AG04449 (cell line): ENCODE measurements around the gene KRTAP5-6.
"Not testable (repeated sequence)": the region's sequence is repeated elsewhere in the genome, so short reads cannot be mapped to it uniquely, and the experiment has no call there.

Experiments used
- CTCF ChIA-PET: fragments of 350-600 bp; formaldehyde crosslinking; extraction: SDS; loops from one replicate; lab custom pipeline; 2021; ENCODE audit warnings: antibody characterized with exemption; lab: Yijun Ruan, JAX
- POLR2A ChIA-PET: fragments of 400-600, 350-600 bp; formaldehyde crosslinking; extraction: SDS; loops from one replicate; lab custom pipeline; 2020; ENCODE audit warnings: antibody characterized with exemption, inconsistent platforms; lab: Yijun Ruan, JAX
- DNase-seq: peaks from one replicate; pipeline ENCODE4 v3.0.0-alpha.2; 2010; ENCODE audit warnings: low read depth, low spot score
- H3K4me3 ChIP-seq: 2 replicates; pipeline ENCODE4 v1.5.1; 2011; ENCODE audit warnings: low read depth, mild to moderate bottlenecking, control low read depth, low read length
- TF ChIP-seq, protein P1 (sequence below): IDR thresholded peaks from one replicate; pipeline ENCODE4 v1.5.1; 2011; ENCODE audit warnings: mild to moderate bottlenecking, moderate library complexity, low read length, control low read depth, inconsistent platforms; ENCODE audit not compliant: insufficient read depth; ENCODE audit errors: missing control alignments

Gene KRTAP5-6

DNA sequence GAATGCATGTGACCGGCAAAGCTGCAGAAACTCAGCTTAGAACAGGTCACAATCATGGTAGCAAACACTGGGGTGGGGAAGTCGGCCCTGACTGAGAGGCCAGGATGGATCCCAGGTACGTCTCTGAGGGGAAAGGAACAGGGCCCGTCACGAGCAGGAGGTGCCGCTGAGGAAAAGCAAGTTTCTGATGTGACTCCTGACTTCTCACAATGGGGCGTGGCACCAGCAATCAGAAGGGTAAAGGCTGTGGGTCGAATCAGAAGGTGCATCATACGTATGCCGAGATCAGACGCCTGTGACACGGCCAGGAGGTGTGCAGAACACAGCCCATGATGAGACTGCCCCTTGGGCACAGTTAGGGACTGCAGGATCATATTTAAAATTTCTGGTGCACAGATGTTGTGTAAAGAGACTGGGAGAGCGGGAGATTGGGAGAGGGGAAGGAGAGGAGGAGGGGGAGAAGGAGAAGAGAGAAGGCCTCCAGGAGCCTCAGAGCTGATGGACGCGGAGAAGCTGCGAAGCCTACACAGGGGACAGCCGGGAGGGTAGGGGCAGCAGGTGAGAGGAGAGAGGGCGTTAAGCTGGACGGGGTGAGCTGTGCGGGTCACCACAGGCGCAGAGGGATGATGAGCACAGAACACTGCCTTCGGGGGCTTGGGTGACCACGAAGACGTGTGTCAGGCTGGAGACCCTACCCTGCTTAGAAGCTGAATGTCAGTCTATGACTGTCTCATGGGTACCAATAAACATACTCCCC, 36.7 kb upstream of the KRTAP5-6 start:
- DNase-seq = no peak
- ChIA-PET POLR2A (no interaction called here), CTCF (interaction anchor here (1.0 to 1.3 kb wide), 2 partner anchors 343 to 491 kb away, joined by 3 to 5 read pairs; no protein-coding TSS in a partner anchor)
- TF ChIP-seq, protein P1, sequence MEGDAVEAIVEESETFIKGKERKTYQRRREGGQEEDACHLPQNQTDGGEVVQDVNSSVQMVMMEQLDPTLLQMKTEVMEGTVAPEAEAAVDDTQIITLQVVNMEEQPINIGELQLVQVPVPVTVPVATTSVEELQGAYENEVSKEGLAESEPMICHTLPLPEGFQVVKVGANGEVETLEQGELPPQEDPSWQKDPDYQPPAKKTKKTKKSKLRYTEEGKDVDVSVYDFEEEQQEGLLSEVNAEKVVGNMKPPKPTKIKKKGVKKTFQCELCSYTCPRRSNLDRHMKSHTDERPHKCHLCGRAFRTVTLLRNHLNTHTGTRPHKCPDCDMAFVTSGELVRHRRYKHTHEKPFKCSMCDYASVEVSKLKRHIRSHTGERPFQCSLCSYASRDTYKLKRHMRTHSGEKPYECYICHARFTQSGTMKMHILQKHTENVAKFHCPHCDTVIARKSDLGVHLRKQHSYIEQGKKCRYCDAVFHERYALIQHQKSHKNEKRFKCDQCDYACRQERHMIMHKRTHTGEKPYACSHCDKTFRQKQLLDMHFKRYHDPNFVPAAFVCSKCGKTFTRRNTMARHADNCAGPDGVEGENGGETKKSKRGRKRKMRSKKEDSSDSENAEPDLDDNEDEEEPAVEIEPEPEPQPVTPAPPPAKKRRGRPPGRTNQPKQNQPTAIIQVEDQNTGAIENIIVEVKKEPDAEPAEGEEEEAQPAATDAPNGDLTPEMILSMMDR = no peak
- H3K4me3 ChIP-seq = no peak overlapping the region

DNA sequence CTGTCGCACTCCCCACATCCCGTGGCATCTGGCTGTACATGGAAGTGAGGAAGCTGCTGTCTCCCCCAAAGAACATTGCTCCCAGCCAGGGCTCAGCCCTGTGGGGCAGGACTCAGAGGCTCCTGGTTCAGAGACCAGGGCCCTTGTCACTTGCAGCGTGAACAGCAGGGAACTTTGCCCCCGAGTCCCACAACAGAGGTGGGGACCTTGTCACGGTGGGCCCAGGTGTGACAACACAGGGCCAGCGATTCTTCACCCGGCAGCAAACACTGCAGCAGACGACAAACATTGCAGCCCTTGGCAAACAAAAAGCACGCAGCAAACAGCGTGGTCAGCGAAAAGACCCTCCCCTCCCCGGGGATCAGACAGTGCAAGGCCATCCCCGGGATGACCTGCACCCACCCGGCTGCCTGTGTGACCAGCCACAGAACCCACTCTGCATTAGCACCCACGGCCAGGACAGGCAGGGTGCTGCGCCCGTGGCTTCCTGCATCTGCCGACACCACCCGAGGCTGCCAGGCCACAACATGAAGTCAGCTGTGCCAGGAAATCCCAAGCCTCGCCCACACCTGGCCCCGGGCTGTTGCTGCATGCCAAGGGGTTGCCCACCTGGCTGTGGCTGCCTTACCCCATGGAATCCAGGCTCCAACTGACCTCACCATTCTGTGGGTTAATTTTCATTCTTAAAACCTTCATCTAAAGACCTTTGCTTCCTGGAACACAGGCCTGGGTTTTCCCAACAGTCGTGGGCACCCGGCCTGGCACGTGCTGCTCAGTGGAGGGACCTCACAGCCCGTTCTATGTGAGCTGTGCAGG, 35.3 kb upstream of the KRTAP5-6 start:
- POLR2A ChIA-PET, H3K4me3 ChIP-seq, DNase-seq: not testable (repeated sequence)
- CTCF ChIA-PET = interaction anchor here (1.3 kb wide), 1 partner anchor 490 kb away, joined by 5 read pairs; no protein-coding TSS in a partner anchor

DNA sequence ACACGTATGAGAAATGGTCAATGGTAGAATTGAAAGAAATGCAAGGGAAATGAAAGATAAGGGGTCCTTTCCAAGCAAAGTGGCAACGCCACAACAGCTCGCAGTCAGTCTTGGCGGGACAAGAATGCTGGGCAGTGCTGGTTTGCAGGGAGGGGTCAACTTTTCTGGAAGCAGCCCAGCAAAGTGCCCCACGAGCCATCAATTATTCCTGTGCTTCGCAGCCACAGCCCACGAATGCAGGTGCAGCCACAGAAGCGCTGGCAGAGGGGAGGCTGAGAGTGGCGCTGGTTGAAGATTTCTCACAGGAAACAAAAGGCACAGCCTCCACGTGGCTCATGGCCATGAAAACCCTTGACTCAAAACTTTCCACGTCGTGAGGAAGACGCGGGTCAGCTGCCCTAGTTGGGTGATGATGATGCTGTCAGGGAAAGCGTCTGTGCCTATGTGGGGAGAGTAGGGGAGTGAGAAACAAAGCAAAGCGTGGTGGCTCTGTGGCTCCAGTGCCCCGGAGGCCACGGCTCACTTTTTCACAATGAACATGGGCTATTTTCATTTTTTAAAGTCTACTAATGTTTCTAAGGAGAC, 34.2 kb upstream of the KRTAP5-6 start:
- POLR2A ChIA-PET, DNase-seq, H3K4me3 ChIP-seq, CTCF ChIA-PET: not testable (repeated sequence)

DNA sequence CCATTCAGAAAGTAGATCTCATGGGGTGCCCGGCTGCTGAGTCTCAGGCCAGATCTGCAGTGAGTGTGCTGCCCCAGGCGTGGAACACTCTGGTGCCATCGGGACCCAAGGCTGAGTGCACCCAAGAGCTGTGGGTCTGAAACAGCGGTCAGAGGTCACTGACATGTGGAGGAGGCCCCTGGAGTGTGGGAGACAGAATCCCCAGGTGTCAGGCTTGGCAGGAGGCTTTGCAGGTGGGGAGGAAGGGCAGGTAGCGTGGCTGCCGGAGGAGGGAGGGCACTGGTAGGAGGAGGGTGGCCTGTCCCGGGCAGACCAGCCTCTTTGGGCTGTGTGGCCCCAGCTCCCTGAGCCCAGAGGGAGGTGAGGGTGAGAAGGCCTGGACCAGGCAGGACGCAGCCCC, 31.7 kb upstream of the KRTAP5-6 start:
- POLR2A ChIA-PET = no interaction called here
- H3K4me3 ChIP-seq = no peak overlapping the region
- no peak for DNase-seq
- TF ChIP-seq, protein P1 = no peak
- CTCF ChIA-PET = no interaction called here

DNA sequence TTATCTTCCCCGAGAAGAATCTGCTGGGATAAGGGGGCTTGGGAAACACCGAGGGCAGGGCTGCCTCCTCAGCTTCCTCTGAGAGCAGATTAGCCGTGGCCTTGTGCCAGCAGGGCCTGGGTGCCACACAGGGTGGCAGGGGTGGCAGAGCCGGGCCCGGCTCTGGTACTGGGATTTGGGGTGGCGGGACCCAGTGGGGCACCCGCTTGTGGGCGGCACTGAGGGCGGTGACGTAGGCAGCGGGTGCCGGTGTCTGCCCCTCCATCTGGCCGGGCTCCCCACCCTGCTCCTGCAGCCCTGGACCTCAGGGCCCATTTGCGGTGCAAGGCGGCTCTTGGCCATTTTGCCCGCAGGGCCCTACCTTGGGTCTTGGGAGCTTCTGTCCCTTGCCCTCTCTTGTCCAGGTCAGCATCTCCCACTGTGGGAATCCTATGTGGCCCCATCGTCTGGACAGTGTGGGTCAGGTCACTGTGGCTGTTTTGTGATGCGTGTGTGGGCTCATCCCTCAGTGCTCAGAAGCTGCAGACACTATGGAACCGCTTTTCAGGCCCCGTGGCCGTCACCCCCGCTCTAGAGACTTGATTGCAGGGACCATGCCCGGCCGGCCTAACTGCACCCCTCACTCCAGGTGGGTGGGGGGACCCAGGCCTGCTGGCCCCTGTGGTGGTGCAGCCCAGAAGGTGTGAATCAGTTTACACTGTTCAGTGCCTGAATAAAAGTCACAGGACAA, 29.7 kb upstream of the KRTAP5-6 start:
- POLR2A ChIA-PET = no interaction called here
- TF ChIP-seq, protein P1 = no peak
- CTCF ChIA-PET = interaction anchor here (2.0 kb wide), 1 partner anchor 15 kb away, joined by 5 read pairs; no protein-coding TSS in a partner anchor
- DNase-seq = no peak
- H3K4me3 ChIP-seq = no peak overlapping the region

DNA sequence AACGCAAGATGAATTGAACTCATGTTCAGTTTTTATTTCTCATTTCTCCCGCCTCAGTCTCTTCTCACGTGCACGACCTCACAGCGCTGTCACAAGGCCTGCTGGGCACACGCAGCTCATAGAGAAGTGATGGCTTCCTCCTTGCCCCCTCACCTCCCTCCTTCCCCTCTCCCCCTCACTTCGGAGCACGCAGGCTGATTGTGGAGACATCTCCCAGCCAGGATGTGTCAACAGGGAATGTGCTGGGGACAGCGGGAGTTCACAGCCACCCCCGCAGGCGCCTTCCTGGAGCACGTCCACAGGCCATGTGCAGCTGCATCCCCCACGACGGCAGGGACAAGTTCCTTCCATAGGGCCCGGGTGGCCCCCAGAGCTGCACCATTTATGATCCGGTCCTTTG, 29.1 kb upstream of the KRTAP5-6 start:
- DNase-seq = no peak
- TF ChIP-seq, protein P1 = no peak
- CTCF ChIA-PET = interaction anchor here (2.0 kb wide), 1 partner anchor 15 kb away, joined by 5 read pairs; no protein-coding TSS in a partner anchor
- POLR2A ChIA-PET = no interaction called here
- H3K4me3 ChIP-seq = no peak overlapping the region
